Left cardiac atrium (tissue), 4 donors: Measurements from ENCODE around the gene CFLAR. TPM values are rescaled to one million over a fixed set of nuclear protein-coding genes. Genes with fewer than 3 reads are reported as not detected.
"Not testable (repeated sequence)": the region's sequence is repeated elsewhere in the genome, so short reads cannot be mapped to it uniquely, and the experiment has no call there.

ENCODE experiments used
- ATAC-seq, 2 donors: fragments of 200-7000 bp; cut with Tn5 transposase; one replicate each; pipeline ENCODE4 v1.9.1; 2020; ENCODE audit warnings: mild to moderate bottlenecking in 2 of 2, moderate library complexity in 2 of 2
- DNase-seq: peaks from one replicate; pipeline ENCODE4 v3.0.0-alpha.2; 2020
- intact Hi-C, 2 donors: fragments of 100-400 bp; cut with DNase I; formaldehyde crosslinking; loops; one replicate each; pipeline versions ENCODE4 v1.14.1 to v1.15.1; 2022 to 2023
- total RNA-seq, 2 donors: library from RNA; stranded (reverse); fragmentation: NEBNext Ultra II Directional; extraction: Animal tissue kit (Norgen Biotek cat#: 25700); gene quantifications; one replicate each; pipeline ENCODE4 v1.2.1, GENCODE V29; 2021
- donor health status: DM: no; HTN: yes; CAD: no.
- donor health status: DM: no; HTN: yes; CAD: no; lungs with severe emphysema.
- donor health status: DM: yes; HTN: yes; CAD: no.
- donor health status: Dilated cardiomyopathy.

Gene CFLAR
- total RNA-seq, 2 donors from 2014 or later, result 195 to 255 TPM

- intact Hi-C loops, result loop anchor here in 1 of 2 donors (5.0 kb wide), 1 partner anchor 41 kb away; the partner anchor contains the start of gene CFLAR
- ATAC-seq (peak; percentile 87 to 91), DNase-seq (peak; percentile 75)
These were observed 42.4 kb downstream of the CFLAR start for GRCh38 chr2:201158111-201158929.

- no peak for DNase-seq
- ATAC-seq, result no peak
- intact Hi-C loops, result loop anchor here in 1 of 2 donors (10.0 kb wide), 1 partner anchor 49 kb away; the partner anchor contains the start of gene CFLAR
These were observed 48.2 kb downstream of the CFLAR start for GRCh38 chr2:201164166-201164565.

- no peak for DNase-seq
- intact Hi-C loops, result loop anchor here in 1 of 2 donors (10.0 kb wide), 1 partner anchor 53 kb away; the partner anchor contains the start of gene CFLAR
- ATAC-seq, result peak in 1 of 2 donors; percentile 6
These were observed 51.6 kb downstream of the CFLAR start for GRCh38 chr2:201167546-201167945.

GRCh38 chr2:201168496-201168895, 52.5 kb downstream of the CFLAR start:
- intact Hi-C loops, result loop anchor here in 1 of 2 donors (10.0 kb wide), 1 partner anchor 54 kb away; the partner anchor contains the start of gene CFLAR
- ATAC-seq, DNase-seq: not testable (repeated sequence)

- intact Hi-C loops, result loop anchor here (5.0 to 10.0 kb wide), 2 partner anchors 97 to 99 kb away; partner anchors contain the start of genes HYCC2 (in 2 of the 2) and NDUFB3 (in 2 of the 2)
- DNase-seq (no peak), ATAC-seq (peak in 1 of 2 donors; percentile 13)
These were observed 55.4 kb downstream of the CFLAR start for GRCh38 chr2:201171259-201171814.

- intact Hi-C loops, result loop anchor here (5.0 to 10.0 kb wide), 2 partner anchors 97 to 100 kb away; partner anchors contain the start of genes HYCC2 (in 2 of the 2) and NDUFB3 (in 2 of the 2)
- ATAC-seq (no peak), DNase-seq (no peak)
These were observed 56.3 kb downstream of the CFLAR start for GRCh38 chr2:201172279-201172678.

- intact Hi-C loops, result loop anchor here (5.0 to 10.0 kb wide), 4 partner anchors 100 to 272 kb away; partner anchors contain the start of genes HYCC2 (in 2 of the 2) and NDUFB3 (in 2 of the 2)
These were observed 58.7 kb downstream of the CFLAR start for GRCh38 chr2:201174687-201175086.

GRCh38 chr2:201176081-201176481, 60.1 kb downstream of the CFLAR start:
- intact Hi-C loops, result loop anchor here (5.0 to 10.0 kb wide), 3 partner anchors 101 to 274 kb away; partner anchors contain the start of genes HYCC2 (in 1 of the 2) and NDUFB3 (in 1 of the 2)
- no peak for DNase-seq
- ATAC-seq, result no peak

More at GRCh38 chr2:201174687-201175086, 58.7 kb downstream of the CFLAR start:
- no peak for DNase-seq
- ATAC-seq, result no peak

- intact Hi-C loops, result loop anchor here in 1 of 2 donors (5.0 kb wide), 1 partner anchor 52 kb away; no protein-coding TSS in a partner anchor
- peak in 1 of 2 donors; percentile 36 for ATAC-seq
These were observed 64.0 kb downstream of the CFLAR start for GRCh38 chr2:201180010-201180409.

GRCh38 chr2:201182650-201183364, 66.8 kb downstream of the CFLAR start, which contains the start of gene CASP10:
Gene CASP10 (plus strand): TSS chr2:201183141. CDS start chr2:201185778, 2,637 bp downstream.
- ATAC-seq (peak; percentile 75 to 86), DNase-seq (no peak)
- intact Hi-C loops, result loop anchor here in 1 of 2 donors (5.0 kb wide), 1 partner anchor 49 kb away; no protein-coding TSS in a partner anchor

More at GRCh38 chr2:201180010-201180409, 64.0 kb downstream of the CFLAR start:
- no peak for DNase-seq

GRCh38 chr2:201183365-201183727, 67.4 kb downstream of the CFLAR start:
- ATAC-seq, result no peak
- intact Hi-C loops, result loop anchor here in 1 of 2 donors (5.0 kb wide), 1 partner anchor 49 kb away; no protein-coding TSS in a partner anchor

GRCh38 chr2:201183835-201184234, 67.9 kb downstream of the CFLAR start:
- ATAC-seq, result not testable (repeated sequence)
- intact Hi-C loops, result loop anchor here in 1 of 2 donors (5.0 kb wide), 1 partner anchor 48 kb away; no protein-coding TSS in a partner anchor
- peak; percentile 31 for DNase-seq

More at GRCh38 chr2:201183365-201183727, 67.4 kb downstream of the CFLAR start:
- DNase-seq, result no peak

GRCh38 chr2:201184248-201184647, 68.3 kb downstream of the CFLAR start:
- intact Hi-C loops, result loop anchor here in 1 of 2 donors (5.0 kb wide), 1 partner anchor 48 kb away; no protein-coding TSS in a partner anchor
- not testable (repeated sequence) for ATAC-seq, DNase-seq

- intact Hi-C loops, result no loop called here
- no peak for ATAC-seq
- DNase-seq, result no peak
These were observed 69.9 kb downstream of the CFLAR start for GRCh38 chr2:201185863-201186262.

GRCh38 chr2:201186982-201187381, 71.0 kb downstream of the CFLAR start:
- intact Hi-C loops, result no loop called here
- DNase-seq, result no peak
- ATAC-seq, result no peak

- DNase-seq, result no peak
- intact Hi-C loops, result no loop called here
- no peak for ATAC-seq
These were observed 72.5 kb downstream of the CFLAR start for GRCh38 chr2:201188449-201188848.

- peak; percentile 76 to 88 for ATAC-seq
- intact Hi-C loops, result no loop called here
These were observed 75.3 kb downstream of the CFLAR start for GRCh38 chr2:201191132-201191875.

GRCh38 chr2:201194097-201194496, 78.1 kb downstream of the CFLAR start:
- DNase-seq (no peak), ATAC-seq (no peak)
- intact Hi-C loops, result no loop called here

More at GRCh38 chr2:201191132-201191875, 75.3 kb downstream of the CFLAR start:
- peak; percentile 30 for DNase-seq
